Upper lobe of left lung (tissue), 6 donors: Measurements from ENCODE around the gene ARHGEF6. TPM values are rescaled to one million over a fixed set of nuclear protein-coding genes. Genes with fewer than 3 reads are reported as not detected.

Experiments used
- ATAC-seq, 2 donors: fragments of 200-7000 bp; cut with Tn5 transposase; one replicate each; pipeline ENCODE4 v1.9.1; 2022; ENCODE audit warnings: mild to moderate bottlenecking in 2 of 2, moderate library complexity in 2 of 2; ENCODE audit not compliant: low FRiP score in 2 of 2
- DNase-seq, 2 donors: peaks; one replicate each; pipeline ENCODE4 v3.0.0-alpha.2; 2019 to 2020
- H3K27ac ChIP-seq, 4 donors: fragments of 200-600 bp; sonication (generic); one replicate each; pipeline ENCODE4 v1.5.1; 2016 to 2019
- H3K27me3 ChIP-seq, 4 donors: fragments of 200-600 bp; sonication (generic); one replicate each; pipeline ENCODE4 v1.5.1; 2017 to 2019
- H3K36me3 ChIP-seq, 4 donors: fragments of 200-600 bp; sonication (generic); one replicate each; pipeline ENCODE4 v1.5.1; 2016 to 2019
- H3K4me1 ChIP-seq, 4 donors: fragments of 200-600 bp; sonication (generic); one replicate each; pipeline ENCODE4 v1.5.1; 2018 to 2019
- H3K4me3 ChIP-seq, 4 donors: fragments of 200-600 bp; sonication (generic); one replicate each; pipeline ENCODE4 v1.5.1; 2017 to 2019; ENCODE audit warnings: mild to moderate bottlenecking in 2 of 4, moderate library complexity in 1 of 4
- H3K9me3 ChIP-seq, 4 donors: fragments of 200-600 bp; sonication (generic); one replicate each; pipeline ENCODE4 v1.5.1; 2018 to 2019
- CTCF ChIP-seq, 6 experiments: fragments of 450-650 bp in 4 of 6; fragments of 200-600 bp in 2 of 6; sonication (generic) in 2 of 6; IDR thresholded peaks; one replicate each; pipeline ENCODE4 v1.5.1; 2016 to 2019; ENCODE audit warnings: antibody characterized with exemption in 6 of 6
- EP300 ChIP-seq, 4 donors: sonication (generic); formaldehyde crosslinking; IDR thresholded peaks; one replicate each; pipeline ENCODE4 v1.5.1; 2017; ENCODE audit warnings: antibody characterized with exemption in 4 of 4, control low read depth in 2 of 4
- POLR2A ChIP-seq, 4 donors: fragments of 450-650 bp; IDR thresholded peaks; one replicate each; pipeline ENCODE4 v1.5.1; 2016 to 2017; ENCODE audit warnings: antibody characterized with exemption in 4 of 4, mild to moderate bottlenecking in 2 of 4
- POLR2AphosphoS5 ChIP-seq, 2 donors: sonication (generic); formaldehyde crosslinking; IDR thresholded peaks; one replicate each; pipeline ENCODE4 v1.5.1; 2017; ENCODE audit warnings: antibody characterized with exemption in 2 of 2
- WGBS, 2 donors: methylation state at CpG; one replicate each; pipeline ENCODE4 v1.1.5; 2017 to 2018; 5-methylcytosine and 5-hydroxymethylcytosine counted together
- total RNA-seq, 6 donors: library from RNA; depleted of rRNA in 4 of 6; stranded (reverse); fragments of >200 nt in 4 of 6; gene quantifications; one replicate each; pipeline versions ENCODE4 v1.1.0 to v1.2.1, GENCODE V29; 2016 to 2021
- donor health status: DM: no; HTN: no; CAD: no; lungs with moderate emphysema.
- donor health status: DM: no; HTN: yes; CAD: no; lungs with severe emphysema.

ARHGEF6 gene
- total RNA-seq, 6 donors from 2014 or later: 21.7 to 30.9 (median 27.0) TPM

GRCh38 chrX:136679531-136679930, 101.2 kb downstream of the ARHGEF6 start:
- H3K27ac ChIP-seq: no peak overlapping the region
- no peak overlapping the region for H3K4me3 ChIP-seq
- no peak for TF ChIP-seq EP300 (IDR thresholded peaks at IDR 0.05)
- no peak for TF ChIP-seq CTCF (IDR thresholded peaks at IDR 0.05)
- TF ChIP-seq POLR2AphosphoS5 (IDR thresholded peaks at IDR 0.05): no peak
- no peak for TF ChIP-seq POLR2A (IDR thresholded peaks at IDR 0.05)
- 58 to 71% methylated on average over 3 to 6 of the region's 6 CpGs for WGBS, 2 donors
- ATAC-seq: no peak
- no peaks in the 10 kb centered on the region for H3K4me1 ChIP-seq
- H3K9me3 ChIP-seq: no peaks in the 10 kb centered on the region
- DNase-seq: no peak
- no peaks in the 10 kb centered on the region for H3K27me3 ChIP-seq
- peaks cover 0 to 64% (median 0%) of the 10 kb centered on the region in 4 donors for H3K36me3 ChIP-seq

DNA sequence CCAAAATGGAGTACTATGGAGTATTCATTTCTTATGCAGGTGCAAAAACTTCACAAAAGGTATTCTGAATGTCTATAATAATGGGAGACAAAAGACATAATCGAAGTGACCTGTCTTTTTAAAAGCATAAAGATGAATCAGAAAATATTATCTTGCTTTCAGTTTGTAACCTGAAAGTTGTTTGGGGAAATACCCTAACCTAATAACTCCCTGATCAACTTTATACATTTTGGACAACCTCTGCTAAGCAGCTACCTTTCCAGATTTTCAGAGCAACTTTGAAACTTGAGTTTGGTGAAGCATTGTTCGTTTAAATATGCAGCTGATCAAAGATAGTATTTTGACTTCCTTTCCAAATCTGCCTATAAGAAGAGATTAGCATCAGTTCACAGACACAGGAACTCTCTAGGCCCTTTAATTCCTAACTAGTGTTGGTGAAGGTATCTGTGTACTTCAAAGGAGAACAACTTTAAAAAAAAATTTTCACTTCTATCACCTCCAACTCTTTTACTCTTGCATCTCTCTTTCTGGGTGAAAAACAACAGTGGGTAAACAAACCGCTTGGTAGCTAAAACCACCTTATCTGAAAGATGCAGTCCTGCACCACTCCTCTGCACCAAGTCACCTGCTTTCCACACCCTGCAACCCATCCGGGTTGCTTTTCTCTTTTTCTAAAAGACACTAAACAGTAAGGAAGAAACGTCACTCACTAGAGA, 106.3 kb downstream of the ARHGEF6 start:
- Histone ChIP-seq H3K4me3 (no peak overlapping the region), H3K4me1 (no peaks in the 10 kb centered on the region), H3K36me3 (peaks cover 0 to 47% (median 0%) of the 10 kb centered on the region in 4 donors), H3K27ac (no peak overlapping the region), H3K27me3 (no peaks in the 10 kb centered on the region), H3K9me3 (no peaks in the 10 kb centered on the region)
- ATAC-seq (no peak), DNase-seq (no peak)
- TF ChIP-seq POLR2AphosphoS5 (IDR thresholded peaks at IDR 0.05) (no peak), CTCF (IDR thresholded peaks at IDR 0.05) (no peak), EP300 (IDR thresholded peaks at IDR 0.05) (no peak), POLR2A (IDR thresholded peaks at IDR 0.05) (no peak)
- WGBS, 2 donors: 62 to 69% methylated on average over 5 of the region's 5 CpGs

DNA sequence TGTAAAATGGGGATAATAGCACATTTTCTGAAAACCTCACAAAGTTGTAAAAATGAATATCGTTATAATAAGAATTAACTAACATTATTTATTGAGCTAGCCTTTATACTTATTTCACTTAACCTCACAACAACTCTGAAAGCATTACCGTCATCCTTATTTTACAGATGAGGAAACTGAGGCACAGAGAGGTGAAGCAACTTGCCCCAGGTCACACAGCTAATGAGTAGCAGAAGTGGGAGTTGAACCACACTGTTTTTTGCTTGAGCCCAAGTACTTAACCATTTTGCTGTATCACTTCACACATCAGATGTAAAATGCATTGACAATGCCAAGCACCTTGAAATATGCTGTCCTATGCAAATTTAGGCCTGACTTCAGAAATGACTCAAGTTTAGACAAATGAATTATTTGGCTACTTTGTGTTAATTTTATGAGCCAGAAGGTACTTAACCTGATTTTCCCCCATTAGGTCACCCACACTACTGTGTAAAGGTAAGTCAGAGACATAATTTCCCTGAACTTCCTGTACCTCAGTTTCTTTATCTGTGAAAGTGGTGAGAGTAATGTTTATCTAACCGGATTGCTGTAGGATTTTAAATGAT, 109.6 kb downstream of the ARHGEF6 start:
- no peak for ATAC-seq

DNA sequence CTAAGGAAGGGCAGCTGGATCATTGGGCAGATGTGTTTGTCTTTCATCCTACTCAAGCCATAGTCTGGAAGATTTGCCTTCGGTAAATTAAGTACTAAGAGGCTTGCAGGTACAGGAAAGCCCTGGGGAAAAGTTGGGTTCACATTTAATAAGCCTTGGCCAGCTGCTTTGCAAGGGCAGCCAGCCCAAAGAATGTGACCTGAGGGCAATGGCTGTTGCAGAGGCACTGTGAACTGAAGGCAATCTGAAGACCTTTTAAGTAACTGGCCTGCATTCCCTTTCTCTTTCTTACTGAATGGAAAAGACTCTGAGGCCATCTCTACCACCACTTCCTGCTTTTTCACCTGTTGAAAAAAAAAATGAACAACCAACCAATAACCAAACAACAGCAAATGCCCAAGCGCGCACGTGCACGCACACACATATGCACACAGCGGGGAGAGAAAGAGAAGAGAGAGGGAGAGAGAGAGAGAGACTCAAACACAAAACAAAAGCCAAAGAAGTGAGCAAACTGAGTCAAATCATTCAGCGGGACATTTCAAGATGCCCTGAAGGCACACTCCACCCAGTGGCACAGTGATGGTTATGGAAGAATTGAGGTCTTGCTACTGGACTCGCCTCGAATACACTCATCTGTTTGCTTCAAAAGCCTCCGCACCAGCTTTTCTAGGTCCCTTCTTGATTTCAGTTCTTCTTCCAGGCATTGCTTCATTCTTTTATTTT, 113.1 kb downstream of the ARHGEF6 start:
- no peak for DNase-seq
- TF ChIP-seq CTCF (IDR thresholded peaks at IDR 0.05) (no peak), POLR2AphosphoS5 (IDR thresholded peaks at IDR 0.05) (no peak), EP300 (IDR thresholded peaks at IDR 0.05) (no peak), POLR2A (IDR thresholded peaks at IDR 0.05) (no peak)
- Histone ChIP-seq H3K4me1 (no peaks in the 10 kb centered on the region), H3K27me3 (no peaks in the 10 kb centered on the region), H3K4me3 (no peak overlapping the region), H3K36me3 (peaks cover 0 to 54% (median 4%) of the 10 kb centered on the region in 4 donors), H3K27ac (no peak overlapping the region), H3K9me3 (peaks cover 0 to 7% (median 0%) of the 10 kb centered on the region in 4 donors)
- ATAC-seq: no peak
- WGBS, 2 donors: 80 to 94% methylated on average over 10 of the region's 10 CpGs

More for the DNA sequence above, 109.6 kb downstream of the ARHGEF6 start:
- Histone ChIP-seq H3K9me3 (no peaks in the 10 kb centered on the region), H3K4me1 (no peaks in the 10 kb centered on the region), H3K4me3 (no peak overlapping the region), H3K27me3 (no peaks in the 10 kb centered on the region), H3K36me3 (peaks cover 0 to 64% (median 3%) of the 10 kb centered on the region in 4 donors), H3K27ac (no peak overlapping the region)
- no peak for DNase-seq
- 67 to 92% methylated on average over 3 of the region's 3 CpGs for WGBS, 2 donors
- TF ChIP-seq CTCF (IDR thresholded peaks at IDR 0.05): no peak
- no peak for TF ChIP-seq EP300 (IDR thresholded peaks at IDR 0.05)
- TF ChIP-seq POLR2A (IDR thresholded peaks at IDR 0.05): no peak
